H1 (cell line): ENCODE measurements around the gene TNKS2. TPM values are rescaled to one million over a fixed set of nuclear protein-coding genes. Genes with fewer than 3 reads are reported as not detected.

ENCODE experiments used
- CTCF ChIA-PET: fragments of 300-600 bp; sonication (Branson Sonifier 250); formaldehyde crosslinking; loops from one replicate; lab custom pipeline; 2021; ENCODE audit not compliant: partially characterized antibody; lab: Charles Lee
- POLR2A ChIA-PET: fragments of 300-600 bp; sonication (Branson Sonifier 250); formaldehyde crosslinking; loops from one replicate; lab custom pipeline; 2021; ENCODE audit warnings: inconsistent platforms; ENCODE audit not compliant: partially characterized antibody; lab: Charles Lee
- DNase-seq, 2 experiments: peaks; one replicate each; pipeline versions ENCODE4 v3.0.0 to v3.0.0-alpha.2; 2010 to 2022; ENCODE audit warnings: low spot score in 2 of 2, low read depth in 1 of 2, mixed read lengths in 1 of 2
- FAIRE-seq: peaks from 2 replicates; lab custom pipeline; 2011; peaks lifted over from hg19 to GRCh38; lab: Jason Lieb, UNC
- H2AFZ ChIP-seq: 2 replicates; pipeline ENCODE4 v1.8.1; 2012; ENCODE audit warnings: low read length, inconsistent platforms
- H2AK5ac ChIP-seq: 2 replicates; pipeline ENCODE4 v1.6.1; 2013; ENCODE audit warnings: low read depth, low read length
- H2BK120ac ChIP-seq: replicated peaks from 2 replicates; pipeline ENCODE3; 2013; ENCODE audit warnings: low read depth, low read length, inconsistent platforms
- H2BK12ac ChIP-seq: 2 replicates; pipeline ENCODE4 v1.6.1; 2013; ENCODE audit warnings: low read depth, low read length
- H2BK15ac ChIP-seq: 2 replicates; pipeline ENCODE4 v1.6.1; 2013; ENCODE audit warnings: low read length
- H2BK20ac ChIP-seq: 2 replicates; pipeline ENCODE4 v1.6.1; 2013; ENCODE audit warnings: low read length
- H2BK5ac ChIP-seq: 2 replicates; pipeline ENCODE4 v1.6.1; 2013; ENCODE audit warnings: low read depth, low read length
- H3K14ac ChIP-seq: 2 replicates; pipeline ENCODE4 v1.6.1; 2013; ENCODE audit warnings: inconsistent platforms; ENCODE audit not compliant: insufficient read length
- H3K18ac ChIP-seq: 2 replicates; pipeline ENCODE4 v1.6.1; 2013; ENCODE audit warnings: low read length; ENCODE audit errors: extremely low read depth
- H3K23ac ChIP-seq: 2 replicates; pipeline ENCODE4 v1.6.1; 2013; ENCODE audit warnings: inconsistent platforms; ENCODE audit not compliant: insufficient read length
- H3K23me2 ChIP-seq: 2 replicates; pipeline ENCODE4 v1.6.1; 2013; ENCODE audit warnings: low read depth, low read length
- H3K27ac ChIP-seq: 2 replicates; pipeline ENCODE4 v1.6.1; 2011; ENCODE audit warnings: low read depth, low read length, inconsistent platforms
- H3K27me3 ChIP-seq, 4 experiments: replicated peaks in 1 of 4; 1 replicate in 1 of 4; 2 replicates in 3 of 4; pipeline versions ENCODE4 v1.6.1 to v1.8.1; 2011 to 2013; ENCODE audit warnings: low read length in 3 of 4, mild to moderate bottlenecking in 3 of 4, inconsistent platforms in 2 of 4, mixed read lengths in 2 of 4, moderate library complexity in 1 of 4; ENCODE audit not compliant: control insufficient read depth in 3 of 4, insufficient read depth in 3 of 4; ENCODE audit errors: extremely low read depth in 1 of 4
- H3K36me3 ChIP-seq, 4 experiments: 2 replicates each; pipeline versions ENCODE4 v1.6.1 to v1.8.1; 2011 to 2013; ENCODE audit warnings: mild to moderate bottlenecking in 4 of 4, low read length in 3 of 4, moderate library complexity in 2 of 4, control low read depth in 1 of 4, inconsistent platforms in 1 of 4; ENCODE audit not compliant: insufficient read depth in 4 of 4, control insufficient read depth in 2 of 4
- H3K4ac ChIP-seq: replicated peaks from 2 replicates; pipeline ENCODE3; 2013; ENCODE audit warnings: low read length, low read depth, mixed read lengths, inconsistent platforms; ENCODE audit not compliant: insufficient read length
- H3K4me1 ChIP-seq, 4 experiments: replicated peaks in 1 of 4; 1 replicate in 1 of 4; 2 replicates in 3 of 4; pipeline versions ENCODE4 v1.6.1 to v1.8.1; 2011 to 2013; ENCODE audit warnings: low read length in 3 of 4, inconsistent platforms in 2 of 4, mixed read lengths in 1 of 4; ENCODE audit not compliant: insufficient read depth in 4 of 4, control insufficient read depth in 3 of 4
- H3K4me2 ChIP-seq, 2 experiments: 2 replicates each; pipeline versions ENCODE4 v1.6.1 to v1.8.1; 2011 to 2013; ENCODE audit warnings: low read depth in 2 of 2, low read length in 2 of 2, control low read depth in 1 of 2, inconsistent platforms in 1 of 2, mild to moderate bottlenecking in 1 of 2; ENCODE audit not compliant: insufficient read depth in 1 of 2
- H3K4me3 ChIP-seq, 4 experiments: fragments of 200-600, 300-600 bp in 1 of 4; sonication (generic), shearing (Covaris generic), sonication (Bioruptor Twin) in 1 of 4; 2 replicates each; pipeline versions ENCODE4 v1.5.1 to v1.8.1; 2011 to 2016; ENCODE audit warnings: low read length in 4 of 4, low read depth in 3 of 4, control low read depth in 2 of 4, inconsistent platforms in 2 of 4, mild to moderate bottlenecking in 2 of 4, mixed read lengths in 1 of 4, moderate library complexity in 1 of 4; ENCODE audit not compliant: insufficient read depth in 2 of 4; ENCODE audit errors: extremely low read depth in 1 of 4
- H3K56ac ChIP-seq: replicated peaks from 2 replicates; pipeline ENCODE3; 2013; ENCODE audit warnings: low read depth, mild to moderate bottlenecking, mixed read lengths, low read length, inconsistent platforms; ENCODE audit not compliant: insufficient read length
- H3K79me1 ChIP-seq: 2 replicates; pipeline ENCODE4 v1.6.1; 2013; ENCODE audit warnings: low read depth, low read length, control low read depth
- H3K79me2 ChIP-seq, 2 experiments: 2 replicates each; pipeline versions ENCODE4 v1.6.1 to v1.8.1; 2012 to 2013; ENCODE audit warnings: low read length in 2 of 2, mild to moderate bottlenecking in 2 of 2, inconsistent platforms in 1 of 2; ENCODE audit not compliant: insufficient read depth in 2 of 2, control insufficient read depth in 1 of 2
- H3K9ac ChIP-seq, 4 experiments: replicated peaks in 1 of 4; 1 replicate in 1 of 4; 2 replicates in 3 of 4; pipeline versions ENCODE4 v1.6.1 to v1.8.1; 2011 to 2013; ENCODE audit warnings: low read depth in 3 of 4, low read length in 3 of 4, control low read depth in 2 of 4, mild to moderate bottlenecking in 2 of 4, moderate library complexity in 2 of 4, inconsistent platforms in 1 of 4; ENCODE audit errors: extremely low read depth in 1 of 4
- H3K9me3 ChIP-seq, 2 experiments: 2 replicates each; pipeline versions ENCODE4 v1.6.1 to v1.8.1; 2012 to 2013; ENCODE audit warnings: mild to moderate bottlenecking in 2 of 2, moderate library complexity in 2 of 2, control low read depth in 1 of 2, inconsistent platforms in 1 of 2, low read depth in 1 of 2, low read length in 1 of 2, mixed read lengths in 1 of 2; ENCODE audit not compliant: insufficient read depth in 2 of 2
- H4K20me1 ChIP-seq, 2 experiments: replicated peaks in 1 of 2; 2 replicates each; pipeline versions ENCODE3 to v1.8.1; 2011 to 2013; ENCODE audit warnings: inconsistent platforms in 2 of 2, low read length in 2 of 2, mild to moderate bottlenecking in 1 of 2; ENCODE audit not compliant: insufficient read depth in 2 of 2, control insufficient read depth in 1 of 2
- H4K5ac ChIP-seq: 2 replicates; pipeline ENCODE4 v1.6.1; 2013; ENCODE audit warnings: low read length, low read depth, mixed read lengths, inconsistent platforms; ENCODE audit not compliant: insufficient read length
- H4K8ac ChIP-seq: 2 replicates; pipeline ENCODE4 v1.8.0; 2013; ENCODE audit warnings: mild to moderate bottlenecking, moderate library complexity, low read length, inconsistent platforms; ENCODE audit not compliant: insufficient read depth; ENCODE audit errors: extremely low read depth
- H4K91ac ChIP-seq: replicated peaks from 2 replicates; pipeline ENCODE3; 2013; ENCODE audit warnings: low read length, mixed read lengths, inconsistent platforms; ENCODE audit not compliant: insufficient read length
- CBX5 ChIP-seq: fragments of 300-800, 300-1000 bp; sonication (generic); IDR thresholded peaks from 2 replicates; pipeline ENCODE4 v1.7.1; 2016; ENCODE audit warnings: antibody characterized with exemption, low read length, low read depth
- EZH2 ChIP-seq: fragments of 200-600 bp; sonication (generic); IDR thresholded peaks from 2 replicates; pipeline ENCODE4 v1.7.1; 2012; ENCODE audit warnings: low read depth, mild to moderate bottlenecking, moderate library complexity, low read length, inconsistent platforms; ENCODE audit not compliant: severe bottlenecking
- FOSL1 ChIP-seq: IDR thresholded peaks from 2 replicates; pipeline ENCODE4 v1.6.1; 2011; ENCODE audit warnings: mild to moderate bottlenecking, low read depth, low read length, moderate library complexity; ENCODE audit not compliant: insufficient read depth
- GABPA ChIP-seq: IDR thresholded peaks from 2 replicates; pipeline ENCODE4 v1.6.1; 2011; ENCODE audit warnings: mild to moderate bottlenecking, low read length, moderate library complexity, borderline replicate concordance; ENCODE audit not compliant: insufficient read depth
- GTF2F1 ChIP-seq: IDR thresholded peaks from 2 replicates; pipeline ENCODE4 v1.6.1; 2012; ENCODE audit warnings: low read depth, low read length, improper control_type of control experiment, borderline replicate concordance
- NANOG ChIP-seq: IDR thresholded peaks from 2 replicates; pipeline ENCODE4 v1.6.1; 2011; ENCODE audit warnings: low read length, low read depth, mild to moderate bottlenecking, inconsistent platforms; ENCODE audit not compliant: insufficient read depth, poor library complexity, severe bottlenecking
- NRF1 ChIP-seq: IDR thresholded peaks from 2 replicates; pipeline ENCODE4 v1.6.1; 2011; ENCODE audit warnings: mild to moderate bottlenecking, low read depth, low read length, improper control_type of control experiment
- POLR2A ChIP-seq, 2 experiments: IDR thresholded peaks; 1 replicate in 1 of 2; 2 replicates in 1 of 2; pipeline ENCODE4 v1.6.1; 2011; ENCODE audit warnings: low read depth in 2 of 2, low read length in 2 of 2, mild to moderate bottlenecking in 2 of 2; ENCODE audit errors: control extremely low read depth in 1 of 2
- RAD21 ChIP-seq, 2 experiments: IDR thresholded peaks in 1 of 2; conservative IDR thresholded peaks in 1 of 2; 2 replicates each; pipeline ENCODE4 v1.6.1; 2011; ENCODE audit warnings: low read depth in 2 of 2, low read length in 2 of 2, improper control_type of control experiment in 1 of 2, inconsistent platforms in 1 of 2, mild to moderate bottlenecking in 1 of 2, moderate library complexity in 1 of 2
- SAP30 ChIP-seq: fragments of 300-600 bp; sonication (generic); IDR thresholded peaks from 2 replicates; pipeline ENCODE4 v1.7.1; 2012; ENCODE audit warnings: low read length, moderate library complexity, mild to moderate bottlenecking, inconsistent platforms; ENCODE audit not compliant: insufficient read depth, insufficient replicate concordance
- SIN3A ChIP-seq, 2 experiments: IDR thresholded peaks in 1 of 2; conservative IDR thresholded peaks in 1 of 2; 2 replicates each; pipeline ENCODE4 v1.6.1; 2011 to 2012; ENCODE audit warnings: low read length in 2 of 2, improper control_type of control experiment in 1 of 2, low read depth in 1 of 2, mild to moderate bottlenecking in 1 of 2
- SIRT6 ChIP-seq: IDR thresholded peaks from one replicate; pipeline ENCODE4 v1.7.1; 2012; ENCODE audit warnings: low read length, inconsistent platforms
- WGBS, 2 experiments: shearing (Covaris generic) in 1 of 2; methylation state at CpG; one replicate each; pipeline versions ENCODE4 v1.1.6 to v1.1.7; 2013 to 2015; ENCODE audit warnings: low lambda C conversion rate in 2 of 2, mixed read lengths in 2 of 2, inconsistent platforms in 1 of 2, low coverage in 1 of 2, missing lambda C conversion rate in 1 of 2; ENCODE audit not compliant: insufficient replicate concordance in 2 of 2, insufficient coverage in 1 of 2, insufficient read length in 1 of 2; ENCODE audit errors: extremely low coverage in 1 of 2, missing lambda C conversion rate in 1 of 2; 5-methylcytosine and 5-hydroxymethylcytosine counted together
- polyA plus RNA-seq, 7 experiments: library from polyadenylated mRNA; depleted of rRNA in 3 of 7; stranded (reverse) in 5 of 7; unstranded in 2 of 7; fragments of >200 nt in 5 of 7; fragments of 200-250 nt in 2 of 7; gene quantifications; 1 replicate in 5 of 7; 2 replicates in 1 of 7; 4 replicates in 1 of 7; pipeline versions ENCODE4 v1.2.1 to v1.2.3, GENCODE V29; 2011 to 2013; ENCODE audit warnings: missing spikeins in 2 of 7, mixed read lengths in 2 of 7
- total RNA-seq: library from RNA; stranded (reverse); fragmentation: NEBNext Ultra II Directional; extraction: Animal tissue kit (Norgen Biotek cat#: 25700); gene quantifications from 2 replicates; pipeline ENCODE4 v1.2.1, GENCODE V29; 2021

TNKS2 gene
- total and polyA plus RNA-seq, 2 of the 8 experiments (the other 6 are each of a cell fraction or from before 2014, with no cell fraction given) = 23.3 to 73.6 TPM

DNA sequence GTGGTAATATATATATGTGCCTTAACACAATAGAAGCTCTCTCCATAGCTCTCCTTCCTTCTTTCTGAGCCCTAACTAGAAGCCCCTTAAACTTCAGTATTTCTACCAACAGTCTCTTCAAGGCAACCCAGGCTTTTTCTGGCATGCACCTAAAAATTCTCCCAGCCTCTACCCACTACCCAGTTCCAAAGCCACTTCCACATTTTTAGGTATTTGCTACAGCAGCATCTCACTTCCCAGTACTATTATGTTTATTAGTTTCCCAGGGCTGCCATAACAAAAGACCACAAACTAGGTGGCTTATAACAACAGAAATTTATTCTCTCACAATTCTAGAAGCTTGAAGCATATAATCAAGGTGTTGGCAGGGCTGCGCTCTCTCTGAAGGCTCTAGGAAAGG is 15.7 kb upstream of the TNKS2 start:
- no peak overlapping the region for H2AK5ac ChIP-seq
- no peak overlapping the region for H3K4ac ChIP-seq
- H4K91ac ChIP-seq = no peak overlapping the region
- no peak overlapping the region for H4K8ac ChIP-seq
- H2BK15ac ChIP-seq = no peak overlapping the region
- no peak overlapping the region for H2BK120ac ChIP-seq
- POLR2A ChIA-PET = interaction anchor here (1.2 to 2.9 kb wide), 3 partner anchors 9 to 16 kb away, joined by 3 to 8 read pairs (median 7); partner anchors contain the start of gene TNKS2
- H3K23ac ChIP-seq = no peak overlapping the region
- no peak overlapping the region for H3K56ac ChIP-seq
- H3K14ac ChIP-seq = no peak overlapping the region
- no peaks in the 10 kb centered on the region for H4K20me1 ChIP-seq
- H2BK5ac ChIP-seq = no peak overlapping the region
- H3K4me1 ChIP-seq = peaks cover 0 to 5% (median 2%) of the 10 kb centered on the region in 4 experiments; a peak in 4 of 7 replicates
- H3K4me2 ChIP-seq = peak overlapping the region in 1 of 2 experiments; percentile 14; a peak in 1 of 4 replicates
- H3K23me2 ChIP-seq = no peaks in the 10 kb centered on the region; the same call in 1 of the 2 replicates
- WGBS, 2 experiments = 94% methylated on average over 1 of the region's 1 CpG; no CpG with 5 or more reads in 1 of the 2 experiments
- H3K36me3 ChIP-seq = no peaks in the 10 kb centered on the region
- H3K9me3 ChIP-seq = no peaks in the 10 kb centered on the region
- no peak overlapping the region; a peak in 1 of 8 replicates for H3K4me3 ChIP-seq
- H3K18ac ChIP-seq = no peak overlapping the region
- FAIRE-seq = peak; percentile 48
- H2AFZ ChIP-seq = no peak overlapping the region
- CTCF ChIA-PET = no interaction called here
- H3K27me3 ChIP-seq = no peaks in the 10 kb centered on the region
- no peaks in the 10 kb centered on the region for H3K79me2 ChIP-seq
- H3K79me1 ChIP-seq = no peaks in the 10 kb centered on the region
- no peak overlapping the region for H2BK12ac ChIP-seq
- H3K9ac ChIP-seq = no peak overlapping the region
- H4K5ac ChIP-seq = no peak overlapping the region
- no peak overlapping the region for H3K27ac ChIP-seq
- no peak for DNase-seq
- H2BK20ac ChIP-seq = no peak overlapping the region
- TF ChIP-seq CBX5 (no peak), EZH2 (no peak), GTF2F1 (no peak), SIN3A (conservative IDR thresholded peaks at IDR 0.05 in 1 of 2, IDR thresholded peaks at IDR 0.05 in 1 of 2; ENCODE audit: low read depth in 1 of 2, low read length in 2 of 2) (no peak), RAD21 (IDR thresholded peaks at IDR 0.05 in 1 of 2, conservative IDR thresholded peaks at IDR 0.05 in 1 of 2; ENCODE audit: low read depth in 2 of 2, low read length in 2 of 2) (no peak), NANOG (no peak), NRF1 (no peak), GABPA (no peak), POLR2A (IDR thresholded peaks at IDR 0.05; ENCODE audit: control extremely low read depth in 1 of 2, low read depth in 2 of 2, low read length in 2 of 2) (no peak), SIRT6 (no peak), FOSL1 (no peak), SAP30 (no peak)
